NCI-H146 (cell line): ENCODE measurements around the gene DGCR2.
"Not testable (repeated sequence)": the region's sequence is repeated elsewhere in the genome, so short reads cannot be mapped to it uniquely, and the experiment has no call there.

Source experiments
- DNase-seq: peaks from one replicate; lab custom pipeline; 2025; lab: John Stamatoyannopoulos, UW

Gene DGCR2

DNA sequence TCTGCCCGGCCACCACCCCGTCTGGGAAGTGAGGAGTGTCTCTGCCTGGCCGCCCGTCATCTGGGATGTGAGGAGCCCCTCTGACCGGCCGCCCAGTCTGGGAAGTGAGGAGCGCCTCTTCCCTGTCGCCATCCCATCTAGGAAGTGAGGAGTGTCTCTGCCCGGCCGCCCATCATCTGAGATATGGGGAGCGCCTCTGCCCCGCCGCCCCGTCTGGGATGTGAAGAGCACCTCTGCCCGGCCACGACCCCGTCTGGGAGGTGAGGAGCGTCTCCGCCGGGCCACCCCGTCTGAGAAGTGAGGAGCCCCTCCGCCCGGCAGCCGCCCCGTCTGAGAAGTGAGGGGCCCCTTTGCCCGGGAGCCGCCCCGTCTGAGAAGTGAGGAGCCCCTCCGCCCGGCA lies 38.1 kb downstream of the DGCR2 start:
- not testable (repeated sequence) for DNase-seq

DNA sequence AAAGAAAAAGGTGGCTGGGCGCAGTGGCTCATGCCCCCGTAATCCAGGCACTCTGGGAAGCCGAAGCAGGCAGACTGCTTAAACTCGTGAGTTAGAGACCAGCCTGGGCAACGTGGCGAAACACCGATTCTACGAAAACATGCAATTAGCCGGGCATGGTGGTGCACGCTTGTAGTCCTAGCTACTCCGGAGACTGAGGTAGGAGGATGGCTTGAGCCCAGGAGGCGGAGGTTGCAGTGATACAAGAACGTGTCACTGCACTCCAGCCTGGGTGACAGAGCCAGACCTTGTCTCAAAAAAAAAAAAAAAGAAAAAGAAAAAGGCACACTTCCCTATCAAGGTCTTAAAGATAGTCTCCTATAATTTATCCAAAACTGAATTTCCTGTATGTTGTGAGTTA lies 39.4 kb downstream of the DGCR2 start:
- DNase-seq: no peak

DNA sequence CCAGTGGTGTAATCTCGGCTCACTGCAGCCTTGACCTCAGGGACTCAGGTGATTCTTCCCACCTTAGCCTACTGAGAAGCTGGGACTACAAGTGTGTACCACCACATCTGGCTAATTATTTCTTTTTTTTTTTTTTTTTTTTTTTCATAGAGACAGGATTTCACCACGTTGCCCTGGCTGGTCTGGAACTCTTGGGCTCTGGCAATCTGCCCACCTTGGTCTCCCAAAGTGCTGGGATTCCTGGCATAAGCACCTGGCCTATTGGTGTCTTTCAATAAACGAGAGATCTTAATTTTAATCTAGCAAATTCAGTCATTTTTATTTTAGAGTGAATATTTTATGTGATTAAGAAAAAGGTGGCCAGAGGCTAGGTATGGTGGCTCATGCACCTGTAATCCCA lies 40.1 kb downstream of the DGCR2 start:
- no peak for DNase-seq

DNA sequence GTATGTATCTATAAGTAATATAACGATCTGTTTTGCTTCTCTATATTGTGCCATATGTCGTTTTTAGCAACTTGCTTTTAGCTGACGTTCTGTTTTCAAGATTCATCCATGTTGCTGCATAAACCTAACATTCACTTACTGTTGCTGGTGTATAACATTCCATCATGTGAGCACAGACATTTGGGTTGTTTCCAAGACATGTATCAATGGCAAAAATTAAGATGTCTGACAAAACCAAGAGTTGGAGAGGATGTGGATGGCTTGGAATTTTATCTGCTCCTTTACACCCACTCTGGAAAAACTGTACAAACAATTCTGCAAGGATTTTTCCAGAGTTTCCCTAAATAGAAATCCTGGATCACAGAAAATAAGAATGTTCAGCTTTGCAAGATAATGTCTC lies 40.9 kb downstream of the DGCR2 start:
- DNase-seq: no peak

DNA sequence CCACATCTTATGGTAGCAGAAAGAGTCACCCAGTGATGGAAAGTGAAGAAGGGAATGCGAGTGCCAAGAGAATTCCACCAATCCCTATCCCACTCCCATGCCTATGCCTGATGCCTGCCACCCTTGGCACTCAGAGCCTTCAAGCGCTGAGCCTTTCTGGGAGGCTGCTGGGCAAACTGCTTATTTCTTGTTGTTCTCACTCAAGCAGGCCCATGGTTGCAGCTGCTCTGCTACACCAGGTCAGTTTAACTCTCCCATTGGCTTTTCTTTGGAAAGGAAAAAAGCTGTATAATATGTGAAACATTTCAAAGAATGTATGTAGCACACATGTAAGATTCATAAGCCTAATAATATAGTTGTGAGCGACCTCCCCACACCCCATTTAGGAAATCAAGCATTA lies 41.4 kb downstream of the DGCR2 start:
- no peak for DNase-seq

DNA sequence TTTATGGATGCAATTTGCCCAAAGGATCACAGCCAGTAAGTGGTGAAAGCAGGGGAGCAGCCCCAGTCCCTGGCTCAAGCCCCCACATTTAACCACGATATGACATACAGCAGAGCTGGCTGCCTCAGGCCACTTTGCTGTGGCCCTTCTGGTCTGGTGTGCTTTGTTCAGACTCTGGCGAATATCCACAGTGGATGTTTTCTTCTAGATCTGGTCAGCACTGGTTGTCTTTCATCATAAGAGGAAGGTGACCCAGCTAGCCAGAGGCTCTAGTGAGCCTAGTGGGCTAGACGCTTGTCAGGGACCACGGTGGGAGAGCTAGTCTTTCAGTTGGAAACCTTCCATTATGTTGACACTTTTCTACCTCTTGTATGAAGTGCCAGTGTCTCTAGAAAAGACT lies 42.5 kb downstream of the DGCR2 start:
- DNase-seq: no peak

DNA sequence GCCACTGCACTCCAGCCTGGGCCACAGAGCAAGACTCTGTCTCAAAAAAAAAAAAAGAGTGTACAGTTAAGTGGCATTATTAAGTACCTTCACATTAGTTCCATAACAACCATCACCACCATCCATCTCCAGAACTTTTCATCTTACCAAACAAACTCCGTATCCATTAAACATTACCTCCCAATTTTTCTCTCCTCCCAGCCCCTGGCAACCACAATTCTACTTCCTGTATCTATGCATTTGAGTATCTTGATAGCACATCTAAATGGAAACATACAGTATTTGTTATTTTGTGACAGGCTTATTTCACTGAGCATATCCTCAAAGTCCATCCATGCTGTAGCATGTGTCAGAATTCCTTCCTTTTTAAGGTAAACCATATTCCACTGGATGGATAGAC lies 46.8 kb downstream of the DGCR2 start:
- DNase-seq: no peak

DNA sequence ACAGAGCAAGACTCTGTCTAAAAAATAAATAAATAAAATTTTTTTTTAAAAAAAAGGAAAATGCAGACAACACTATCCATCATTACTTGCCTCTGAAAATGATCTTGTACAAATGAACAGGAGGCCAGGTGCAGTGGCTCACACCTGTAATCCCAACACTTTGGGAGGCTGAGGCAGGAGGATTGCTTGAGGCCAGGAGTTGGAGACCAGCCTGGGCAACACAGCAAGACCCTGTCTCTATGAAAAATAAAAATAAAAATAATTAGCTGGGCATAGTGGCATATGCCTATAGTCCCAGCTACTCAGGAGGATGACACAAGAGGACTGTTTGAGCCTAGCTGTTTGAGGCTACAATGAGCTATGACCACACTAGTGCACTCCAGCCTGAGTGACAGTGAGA lies 49.4 kb downstream of the DGCR2 start:
- not testable (repeated sequence) for DNase-seq

DNA sequence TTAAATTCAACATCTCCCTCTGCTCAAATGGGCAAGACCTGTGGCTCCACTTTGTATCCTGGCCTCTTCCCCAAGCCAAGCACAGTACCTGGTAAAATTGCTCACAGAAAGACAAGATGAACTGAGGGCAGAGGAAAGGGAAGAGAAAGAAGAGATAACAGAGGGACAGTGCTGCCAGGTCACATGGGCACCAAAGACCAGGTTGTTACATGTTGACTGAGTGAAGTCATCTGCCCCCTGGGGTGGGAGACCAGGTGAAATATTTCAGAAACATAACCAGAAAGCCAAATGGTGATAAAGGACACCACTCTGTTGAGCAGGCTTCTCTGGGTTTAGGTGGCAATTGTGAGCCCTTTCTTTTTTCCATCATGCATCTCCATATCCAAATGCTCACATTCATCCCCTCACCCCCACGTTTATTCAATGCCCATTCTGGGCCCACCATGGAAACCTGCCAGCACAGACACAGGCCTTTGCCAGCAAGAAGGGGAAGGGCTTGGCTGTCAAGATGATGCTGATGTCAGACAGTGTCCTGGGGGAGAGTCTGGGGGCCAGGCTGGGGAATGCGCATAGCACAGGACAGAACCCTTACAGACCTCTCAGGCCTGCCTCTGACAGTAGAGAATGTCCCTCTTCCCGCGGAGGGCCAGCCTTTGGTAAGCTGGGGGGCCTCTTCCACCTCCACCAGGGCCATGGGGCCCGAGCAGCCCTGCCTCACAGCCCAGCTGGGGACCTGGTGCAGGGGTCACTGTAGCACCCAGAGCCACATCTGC lies 51.6 kb downstream of the DGCR2 start:
- peak; percentile 63 for DNase-seq

DNA sequence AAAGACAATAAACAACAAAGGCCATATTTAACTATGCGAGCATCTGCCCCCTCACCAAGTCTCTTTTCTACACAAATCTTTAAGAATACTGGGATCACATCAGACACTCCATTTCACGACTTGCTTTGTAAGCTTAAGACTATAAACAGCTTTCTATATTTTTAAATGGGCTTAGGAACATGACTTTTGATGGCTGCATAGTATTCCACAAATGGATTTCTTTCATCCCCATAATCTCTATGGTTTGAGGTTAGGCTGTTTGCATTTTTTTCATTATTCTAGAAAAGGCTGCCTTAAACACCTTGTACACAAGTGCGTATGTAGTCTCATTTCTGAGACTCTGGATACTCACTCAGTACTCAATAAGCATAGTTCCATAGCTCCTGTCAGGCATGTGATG lies 52.8 kb downstream of the DGCR2 start:
- DNase-seq: no peak

DNA sequence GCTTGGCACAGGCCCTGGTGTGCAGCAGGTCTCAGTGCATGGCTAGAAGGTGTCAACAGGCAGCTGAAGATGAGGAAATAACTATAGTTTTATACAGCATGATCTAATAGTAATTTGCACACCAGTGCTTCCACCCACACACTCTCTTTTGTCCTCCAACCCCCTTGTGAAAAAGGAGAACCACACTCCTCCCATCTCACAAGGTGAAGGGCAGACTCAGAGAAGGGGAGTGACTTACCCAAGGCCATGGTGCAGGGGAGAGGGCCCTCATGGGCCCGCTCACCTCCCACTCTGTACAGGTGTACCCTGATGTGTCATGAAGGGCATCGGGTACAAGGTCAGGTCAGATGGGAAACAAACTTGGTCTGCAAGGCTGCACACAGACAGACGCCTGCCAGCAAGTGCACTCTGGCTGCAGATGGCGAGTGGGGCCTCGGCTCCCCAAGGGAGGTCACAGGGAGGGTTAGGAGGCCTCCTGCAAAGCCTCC lies 53.4 kb downstream of the DGCR2 start:
- DNase-seq: no peak

DNA sequence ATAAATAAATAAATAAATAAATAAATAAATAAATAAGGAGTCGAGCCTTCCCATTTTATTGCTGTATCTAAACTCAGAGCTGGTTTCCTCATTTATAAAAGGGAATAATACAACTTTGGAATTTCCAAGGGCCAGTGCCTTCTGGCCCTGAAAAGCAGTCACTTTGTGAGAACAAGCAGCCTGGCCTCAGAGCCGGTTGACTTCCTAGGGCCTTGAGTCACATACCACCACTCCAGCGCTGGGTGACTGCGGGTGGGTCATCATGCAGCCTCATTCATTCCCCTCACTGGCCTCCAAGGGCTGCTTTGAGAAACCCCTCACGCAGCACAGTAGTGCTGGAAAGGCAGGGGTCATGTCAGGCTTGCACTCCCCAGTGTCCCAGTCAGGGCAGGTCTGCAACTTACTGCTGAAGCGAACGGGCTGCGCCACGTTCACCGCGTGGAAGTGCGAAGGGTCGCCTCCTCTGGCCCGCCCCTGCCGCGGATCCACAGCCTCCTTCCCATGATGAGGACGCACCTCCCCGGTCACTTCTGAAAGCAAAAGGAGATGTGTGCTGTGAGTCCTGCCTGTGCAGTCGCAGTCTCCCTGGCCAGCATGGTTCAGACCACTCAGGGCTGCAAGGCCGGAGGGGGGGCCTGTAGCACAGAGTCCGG lies 54.4 kb downstream of the DGCR2 start:
- no peak for DNase-seq

DNA sequence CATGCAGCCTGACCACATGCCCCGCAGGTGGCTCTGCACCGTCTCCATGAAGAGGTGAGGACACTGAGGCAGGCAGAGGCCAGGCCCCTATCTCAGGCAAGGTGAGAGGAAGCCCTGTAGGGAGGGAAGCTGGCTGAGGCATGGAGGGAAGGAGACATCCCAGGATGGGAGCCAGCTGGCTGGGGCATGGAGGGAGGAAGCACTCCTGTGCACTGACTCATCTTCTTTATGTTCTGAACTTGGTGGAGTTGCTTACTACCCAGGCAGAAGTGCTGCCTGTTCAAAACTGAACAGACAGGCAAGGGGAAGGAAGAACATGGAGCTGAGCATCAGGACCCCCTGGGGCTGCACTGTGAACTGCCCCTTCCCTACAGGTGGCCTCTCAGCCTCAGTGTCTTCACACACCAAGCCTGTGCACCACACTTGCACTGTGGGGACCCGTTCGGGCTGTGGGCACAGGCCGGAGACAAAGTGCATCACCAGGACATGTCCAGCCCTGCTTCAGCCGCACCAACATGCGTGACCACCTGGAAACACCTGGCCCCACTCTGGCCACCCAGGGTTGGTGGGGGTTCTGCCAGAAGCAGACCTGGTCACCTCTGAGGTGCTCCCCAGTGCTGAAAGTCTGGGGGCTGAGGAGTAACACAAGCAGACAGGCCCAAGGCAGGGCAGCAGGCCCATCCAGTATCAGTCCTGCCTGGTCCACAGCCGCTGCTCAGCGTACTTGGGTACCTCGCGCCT lies 55.5 kb downstream of the DGCR2 start:
- DNase-seq: no peak

DNA sequence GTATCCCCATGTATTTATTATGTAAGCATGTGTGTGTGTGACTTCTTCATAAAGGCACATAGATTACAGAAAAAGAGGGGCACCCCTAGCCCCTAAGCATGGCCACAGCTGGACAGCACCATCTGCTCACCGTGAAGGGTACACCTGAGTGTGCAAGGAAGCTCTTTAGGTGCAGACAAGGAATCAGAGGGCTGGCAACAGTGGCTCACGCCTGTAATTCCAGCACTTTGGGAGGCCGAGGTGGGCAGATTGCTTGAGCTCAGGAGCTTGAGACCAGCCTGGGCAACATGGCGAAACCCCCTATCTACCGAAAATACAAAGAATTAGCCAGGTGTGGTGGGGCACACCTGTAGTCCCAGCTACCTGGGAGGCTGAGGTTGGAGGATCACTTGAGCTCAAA lies 56.3 kb downstream of the DGCR2 start:
- DNase-seq: no peak

DNA sequence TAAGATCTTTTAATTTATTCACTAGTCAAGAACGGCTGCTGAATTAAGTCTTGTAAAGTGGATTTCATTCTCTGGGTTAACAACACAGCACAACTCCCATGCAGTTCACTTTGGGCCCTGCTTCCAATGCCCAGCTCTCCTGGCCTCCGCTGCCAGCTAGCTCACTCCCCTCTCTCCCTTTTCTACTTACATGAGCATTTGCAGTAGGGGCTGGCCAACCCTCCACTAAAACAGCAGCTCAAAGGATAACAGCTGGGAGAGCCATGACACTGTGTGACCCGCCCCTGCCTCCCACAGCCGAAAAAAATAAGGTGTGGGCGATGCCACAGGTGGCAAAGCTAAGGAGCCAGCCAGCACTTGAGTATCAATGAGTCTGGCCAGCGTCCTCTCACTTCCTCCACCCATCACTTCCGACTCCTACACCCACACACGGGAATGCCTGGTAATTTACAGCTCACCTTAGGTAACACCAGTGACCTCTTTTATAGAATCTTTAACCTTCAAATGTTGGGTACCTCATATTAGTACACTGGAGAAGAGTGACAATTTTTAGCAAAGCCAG lies 56.8 kb downstream of the DGCR2 start:
- no peak for DNase-seq

DNA sequence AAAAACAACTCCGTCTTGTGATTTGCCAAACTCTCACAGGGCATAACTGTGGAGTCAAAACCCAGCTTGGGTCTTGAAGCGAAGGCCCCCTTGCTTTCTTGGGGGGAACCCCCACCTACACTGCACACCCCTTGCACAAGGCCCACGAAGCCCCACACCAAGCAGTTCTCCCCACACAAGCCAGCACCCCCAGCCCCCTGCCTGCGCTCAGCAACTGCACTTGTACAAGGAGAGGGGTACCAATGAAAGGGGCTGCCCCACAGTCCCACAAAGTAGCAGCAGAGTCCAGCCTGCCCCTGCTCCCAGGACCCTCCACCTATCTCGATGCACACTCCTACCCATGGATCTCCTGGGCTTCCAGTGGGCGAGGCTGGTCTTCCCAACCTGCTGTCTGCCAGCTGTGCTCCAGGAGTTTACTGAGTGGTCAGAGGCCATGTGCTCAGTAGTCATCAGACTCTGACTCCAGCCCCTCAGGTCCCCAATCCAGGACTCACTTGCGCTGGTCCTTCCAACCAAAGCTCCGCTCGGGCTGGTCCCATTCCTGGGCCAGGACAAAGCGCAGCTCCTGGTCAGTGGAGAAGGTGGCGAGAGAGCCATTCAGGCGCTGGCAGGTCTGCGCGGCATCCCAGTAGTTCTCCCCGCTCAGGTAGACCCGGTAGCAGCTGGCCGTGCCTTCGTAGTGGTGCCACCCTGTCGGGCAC lies 57.7 kb downstream of the DGCR2 start:
- no peak for DNase-seq

DNA sequence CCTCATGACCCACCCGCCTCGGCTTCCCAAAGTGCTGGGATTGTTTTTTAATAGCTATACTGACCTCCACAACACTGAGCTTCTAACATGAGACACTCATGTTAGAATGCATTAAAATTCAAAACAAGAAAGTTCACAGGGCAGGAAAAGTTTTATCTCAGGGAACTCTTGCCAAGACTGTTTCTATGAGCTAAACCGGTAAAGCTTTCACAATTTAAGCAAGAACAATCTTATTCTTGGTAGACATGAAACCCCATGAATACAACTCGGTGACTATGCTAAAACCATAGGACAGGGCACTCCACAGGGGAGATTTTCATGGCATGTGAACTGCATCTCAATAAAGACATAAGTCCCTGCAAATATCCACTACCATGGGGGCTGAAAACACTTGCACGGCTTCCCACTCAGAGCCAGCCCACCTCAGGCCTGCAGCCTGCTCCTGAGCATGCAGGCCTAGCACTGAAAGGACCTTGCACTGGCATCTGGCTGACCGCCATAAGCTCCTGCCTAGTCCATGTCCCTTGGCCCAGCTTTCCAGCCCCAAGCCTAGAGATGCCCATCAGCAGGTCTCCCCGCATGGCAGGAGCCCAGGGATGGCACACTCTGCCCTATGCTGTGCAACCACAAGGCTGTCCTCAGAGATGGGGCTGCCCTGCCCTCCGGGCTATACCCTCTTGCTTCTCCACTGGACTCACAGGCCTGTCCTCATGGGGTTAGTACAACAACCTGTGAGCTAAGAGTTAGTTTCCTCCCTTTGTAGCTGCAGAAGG lies 58.4 kb downstream of the DGCR2 start:
- no peak for DNase-seq

DNA sequence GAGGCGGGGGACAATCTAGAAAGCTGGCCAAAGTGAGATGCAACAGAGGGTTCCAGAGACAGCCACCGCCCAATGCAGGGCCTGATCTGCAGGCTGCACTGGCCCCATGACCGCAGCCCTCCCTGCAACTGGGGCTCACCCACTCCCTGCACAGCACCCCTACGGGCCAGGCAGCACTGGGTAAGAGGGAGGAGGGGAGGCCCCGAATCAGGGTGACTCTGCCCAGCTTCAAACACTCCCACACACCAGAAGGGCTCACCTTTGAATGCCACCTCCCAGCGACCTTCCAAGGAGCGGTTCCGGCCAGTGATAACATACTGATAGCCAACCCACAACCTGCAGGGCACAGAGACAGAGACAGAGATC lies 59.3 kb downstream of the DGCR2 start:
- DNase-seq: no peak

DNA sequence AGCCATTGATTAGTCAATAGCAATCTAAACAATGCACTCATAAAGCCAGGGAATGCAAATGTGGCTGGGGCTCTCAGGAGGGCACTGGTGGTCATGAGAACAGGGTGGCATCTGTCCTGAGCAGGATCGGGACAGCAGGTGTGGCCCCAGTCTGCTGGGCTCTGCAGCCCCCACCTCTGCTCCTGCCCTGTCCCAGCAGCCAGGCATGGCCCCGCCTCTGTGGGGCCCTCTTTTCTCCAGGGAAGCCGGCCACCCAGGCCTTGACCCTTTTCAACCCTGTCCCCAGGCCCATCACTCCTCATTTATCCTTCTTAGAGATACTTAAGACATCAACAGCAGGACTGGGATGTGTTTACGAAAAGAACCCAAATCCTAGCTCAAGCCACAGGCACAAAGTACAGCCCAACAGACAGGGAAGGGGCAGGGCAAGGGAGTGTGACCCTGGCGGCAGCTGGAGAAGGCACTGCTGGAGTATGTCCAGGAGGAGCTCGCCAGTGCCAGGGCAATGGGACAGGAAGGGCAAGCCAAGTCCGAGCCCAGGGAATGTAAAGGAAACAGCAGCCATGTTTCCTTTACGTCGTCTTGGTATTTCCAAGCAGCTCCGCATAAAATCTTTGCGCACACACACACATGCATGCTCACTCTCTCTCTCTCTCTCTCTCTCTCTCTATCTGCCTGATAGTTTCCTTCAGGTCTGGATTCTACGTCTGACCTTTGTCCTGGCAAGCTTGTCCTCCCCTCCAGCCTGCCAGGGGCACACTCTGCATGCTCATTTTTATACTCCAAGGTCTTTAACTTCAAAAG lies 59.9 kb downstream of the DGCR2 start:
- no peak for DNase-seq

DNA sequence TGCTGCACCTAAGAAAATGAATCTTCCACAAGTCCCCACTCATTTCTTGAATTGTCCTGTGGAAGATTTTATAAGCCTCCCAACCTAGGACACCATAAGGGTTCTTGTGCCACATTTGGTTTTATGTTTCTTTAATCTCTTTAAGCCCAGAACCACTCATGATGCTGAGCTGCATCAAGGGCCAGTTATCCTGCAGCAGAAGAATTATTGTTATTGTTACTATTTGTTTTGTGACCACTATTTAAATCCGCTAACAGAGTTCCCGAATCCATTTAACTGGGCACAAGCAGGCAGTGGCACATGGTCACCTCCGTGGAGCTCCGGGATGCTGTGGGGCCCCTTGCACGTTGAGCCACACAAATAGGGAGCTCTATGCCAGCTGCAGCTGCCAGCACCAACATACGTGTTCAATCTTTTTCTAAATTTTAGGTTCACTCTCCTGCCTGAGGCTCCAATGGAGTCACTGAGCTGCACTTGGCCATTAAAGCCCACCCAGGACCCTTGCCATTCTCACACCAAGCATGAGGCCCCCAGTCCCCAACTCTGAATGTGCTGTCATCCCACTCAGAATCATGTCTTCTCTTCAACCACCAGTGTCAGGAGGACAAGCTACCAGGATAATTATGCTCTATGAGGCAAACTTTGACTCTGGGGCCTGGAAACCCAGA lies 60.6 kb downstream of the DGCR2 start:
- DNase-seq: no peak
